ENCODE measurements around the gene HKDC1. TPM values are rescaled to one million over a fixed set of nuclear protein-coding genes. Genes with fewer than 3 reads are reported as not detected.

Gene HKDC1
- total RNA-seq, 1 experiment from 2014 or later: 0.52 TPM

DNA sequence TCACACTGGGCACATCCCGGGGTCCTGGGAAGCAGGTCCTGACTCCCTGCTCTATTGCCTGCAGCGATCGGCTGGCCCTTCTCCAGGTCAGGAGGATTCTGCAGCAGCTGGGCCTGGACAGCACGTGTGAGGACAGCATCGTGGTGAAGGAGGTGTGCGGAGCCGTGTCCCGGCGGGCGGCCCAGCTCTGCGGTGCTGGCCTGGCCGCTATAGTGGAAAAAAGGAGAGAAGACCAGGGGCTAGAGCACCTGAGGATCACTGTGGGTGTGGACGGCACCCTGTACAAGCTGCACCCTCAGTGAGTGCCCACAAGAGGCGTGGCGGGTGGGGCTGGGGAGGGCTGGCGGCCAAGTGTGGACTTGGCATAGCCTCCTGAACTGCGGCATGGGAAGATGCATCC is 45.4 kb downstream of the HKDC1 start:
- BruUV-seq (replicated peaks): no TSS peak

DNA sequence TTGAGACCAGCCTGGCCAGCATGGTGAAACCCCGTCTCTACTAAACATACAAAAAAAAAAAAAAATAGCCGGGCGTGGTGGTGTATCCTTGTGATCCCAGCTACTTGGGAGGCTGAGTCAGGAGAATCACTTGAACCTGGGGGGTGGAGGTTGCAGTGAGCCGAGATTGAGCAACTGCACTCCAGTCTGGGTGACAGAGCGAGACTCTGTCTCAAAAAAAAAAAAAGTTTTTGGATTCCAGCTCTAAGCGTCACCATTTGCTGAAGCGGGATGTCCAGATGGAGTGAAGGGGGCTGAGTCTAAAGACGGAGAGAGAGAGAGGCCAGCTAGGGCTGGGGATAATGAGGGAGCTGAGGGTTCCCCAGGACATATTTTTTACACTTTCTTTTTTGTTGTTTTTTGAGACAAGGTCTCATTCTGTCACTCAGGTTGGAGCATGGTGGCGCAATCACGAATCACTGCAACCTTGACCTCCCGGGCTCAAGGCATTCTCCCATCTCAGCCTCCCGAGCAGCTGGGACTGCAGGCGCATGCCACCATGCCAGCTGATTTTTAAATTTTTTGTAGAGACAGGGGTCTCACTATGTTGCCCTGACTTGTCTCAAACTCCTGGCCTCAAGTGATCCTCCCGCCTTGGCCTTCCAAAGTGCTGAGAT is 48.8 kb downstream of the HKDC1 start:
- Histone ChIP-seq H3K27me3 (replicated peaks; ENCODE audit: insufficient read depth, low read depth, low read length, poor library complexity) (no peaks in the 10 kb centered on the region), H3K27ac (ENCODE audit: low read depth, low read length, poor library complexity, severe bottlenecking) (no peak overlapping the region), H3K4me3 (ENCODE audit: low read depth, low read length, poor library complexity, severe bottlenecking) (no peak overlapping the region), H3K9me3 (ENCODE audit: low read depth, low read length, poor library complexity, severe bottlenecking) (no peaks in the 10 kb centered on the region), H3K4me1 (ENCODE audit: insufficient read depth, low read length, poor library complexity, severe bottlenecking) (no peaks in the 10 kb centered on the region), H3K36me3 (ENCODE audit: insufficient read depth, low read length, poor library complexity, severe bottlenecking) (no peaks in the 10 kb centered on the region)
- intact Hi-C loops (cut with micrococcal nuclease; ENCODE audit: unreplicated experiment): no loop called here
- BruUV-seq (replicated peaks): no TSS peak
- no peak for DNase-seq (ENCODE audit: low spot score)
- ChIA-PET POLR2A (ENCODE audit: low non-redundant PET) (no interaction called here), CTCF (no interaction called here)
- TF ChIP-seq, protein P1, sequence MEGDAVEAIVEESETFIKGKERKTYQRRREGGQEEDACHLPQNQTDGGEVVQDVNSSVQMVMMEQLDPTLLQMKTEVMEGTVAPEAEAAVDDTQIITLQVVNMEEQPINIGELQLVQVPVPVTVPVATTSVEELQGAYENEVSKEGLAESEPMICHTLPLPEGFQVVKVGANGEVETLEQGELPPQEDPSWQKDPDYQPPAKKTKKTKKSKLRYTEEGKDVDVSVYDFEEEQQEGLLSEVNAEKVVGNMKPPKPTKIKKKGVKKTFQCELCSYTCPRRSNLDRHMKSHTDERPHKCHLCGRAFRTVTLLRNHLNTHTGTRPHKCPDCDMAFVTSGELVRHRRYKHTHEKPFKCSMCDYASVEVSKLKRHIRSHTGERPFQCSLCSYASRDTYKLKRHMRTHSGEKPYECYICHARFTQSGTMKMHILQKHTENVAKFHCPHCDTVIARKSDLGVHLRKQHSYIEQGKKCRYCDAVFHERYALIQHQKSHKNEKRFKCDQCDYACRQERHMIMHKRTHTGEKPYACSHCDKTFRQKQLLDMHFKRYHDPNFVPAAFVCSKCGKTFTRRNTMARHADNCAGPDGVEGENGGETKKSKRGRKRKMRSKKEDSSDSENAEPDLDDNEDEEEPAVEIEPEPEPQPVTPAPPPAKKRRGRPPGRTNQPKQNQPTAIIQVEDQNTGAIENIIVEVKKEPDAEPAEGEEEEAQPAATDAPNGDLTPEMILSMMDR (conservative IDR thresholded peaks at IDR 0.05; ENCODE audit: low read depth, low read length): no peak
- TF ChIP-seq EZH2 (IDR thresholded peaks at IDR 0.05; ENCODE audit: borderline replicate concordance, low read depth, low read length, poor library complexity, severe bottlenecking): no peak

More for the DNA sequence above, 45.4 kb downstream of the HKDC1 start:
- DNase-seq (ENCODE audit: low spot score): no peak
- H3K27ac ChIP-seq (ENCODE audit: low read depth, low read length, poor library complexity, severe bottlenecking): no peak overlapping the region
- ChIA-PET CTCF (no interaction called here), POLR2A (ENCODE audit: low non-redundant PET) (no interaction called here)
- H3K27me3 ChIP-seq (replicated peaks; ENCODE audit: insufficient read depth, low read depth, low read length, poor library complexity): no peaks in the 10 kb centered on the region
- no peaks in the 10 kb centered on the region for H3K9me3 ChIP-seq (ENCODE audit: low read depth, low read length, poor library complexity, severe bottlenecking)
- TF ChIP-seq, protein P1 (conservative IDR thresholded peaks at IDR 0.05; ENCODE audit: low read depth, low read length): no peak
- TF ChIP-seq EZH2 (IDR thresholded peaks at IDR 0.05; ENCODE audit: borderline replicate concordance, low read depth, low read length, poor library complexity, severe bottlenecking): no peak
- H3K4me1 ChIP-seq (ENCODE audit: insufficient read depth, low read length, poor library complexity, severe bottlenecking): no peaks in the 10 kb centered on the region
- no peak overlapping the region for H3K4me3 ChIP-seq (ENCODE audit: low read depth, low read length, poor library complexity, severe bottlenecking)
- H3K36me3 ChIP-seq (ENCODE audit: insufficient read depth, low read length, poor library complexity, severe bottlenecking): no peaks in the 10 kb centered on the region
- intact Hi-C loops (cut with micrococcal nuclease; ENCODE audit: unreplicated experiment): no loop called here

DNA sequence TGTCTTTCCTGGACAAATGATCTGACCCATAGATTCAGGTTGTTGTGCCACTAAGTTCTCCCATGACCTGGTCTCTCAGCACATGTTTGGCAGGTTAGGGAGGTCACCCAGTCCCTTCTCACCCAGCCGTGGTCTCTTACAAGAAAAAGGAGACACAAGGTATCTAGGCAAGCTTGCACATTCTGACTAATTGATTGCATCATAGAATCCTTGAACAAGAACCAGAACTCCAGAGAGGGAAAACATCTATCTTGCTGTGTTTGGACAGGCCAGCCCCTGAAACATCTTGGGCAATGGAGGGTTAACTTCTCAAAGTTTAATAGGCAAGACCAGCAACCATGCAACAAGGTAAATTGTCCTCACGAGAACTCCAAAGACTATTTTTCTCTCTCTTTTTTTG is 49.6 kb downstream of the HKDC1 start:
- H3K4me3 ChIP-seq (ENCODE audit: low read depth, low read length, poor library complexity, severe bottlenecking): no peak overlapping the region
- no peaks in the 10 kb centered on the region for H3K36me3 ChIP-seq (ENCODE audit: insufficient read depth, low read length, poor library complexity, severe bottlenecking)
- TF ChIP-seq, protein P1 (conservative IDR thresholded peaks at IDR 0.05; ENCODE audit: low read depth, low read length): no peak
- TF ChIP-seq EZH2 (IDR thresholded peaks at IDR 0.05; ENCODE audit: borderline replicate concordance, low read depth, low read length, poor library complexity, severe bottlenecking): no peak
- intact Hi-C loops (cut with micrococcal nuclease; ENCODE audit: unreplicated experiment): no loop called here
- H3K27ac ChIP-seq (ENCODE audit: low read depth, low read length, poor library complexity, severe bottlenecking): no peak overlapping the region
- POLR2A ChIA-PET (ENCODE audit: low non-redundant PET): no interaction called here
- no peaks in the 10 kb centered on the region for H3K27me3 ChIP-seq (replicated peaks; ENCODE audit: insufficient read depth, low read depth, low read length, poor library complexity)
- H3K4me1 ChIP-seq (ENCODE audit: insufficient read depth, low read length, poor library complexity, severe bottlenecking): no peaks in the 10 kb centered on the region
- BruUV-seq (replicated peaks): no TSS peak
- no peak for DNase-seq (ENCODE audit: low spot score)
- H3K9me3 ChIP-seq (ENCODE audit: low read depth, low read length, poor library complexity, severe bottlenecking): no peaks in the 10 kb centered on the region
- CTCF ChIA-PET: no interaction called here
